Spleen (tissue), 11 donors: ENCODE data around the gene GFAP. TPM values are rescaled to one million over a fixed set of nuclear protein-coding genes. Genes with fewer than 3 reads are reported as not detected.
A peak's percentile ranks its signal among the peaks of the same experiment; 100 is the strongest.

Experiments
- DNase-seq: peaks from one replicate; pipeline ENCODE4 v3.0.0-alpha.2; 2020
- H3K27ac ChIP-seq, 8 donors: fragments of 200-600 bp; sonication (generic) in 7 of 8; 1 replicate in 4 of 8; 2 replicates in 4 of 8; pipeline versions ENCODE4 v1.5.0 to v1.8.0; 2016 to 2021; ENCODE audit warnings: inconsistent platforms in 4 of 8, mild to moderate bottlenecking in 4 of 8, moderate library complexity in 1 of 8
- H3K27me3 ChIP-seq, 7 donors: fragments of 200-600 bp; sonication (generic) in 6 of 7; replicated peaks in 1 of 7; 1 replicate in 4 of 7; 2 replicates in 3 of 7; pipeline versions ENCODE4 v1.5.0 to v1.8.0; 2016 to 2021; ENCODE audit warnings: inconsistent platforms in 3 of 7, mild to moderate bottlenecking in 1 of 7
- H3K36me3 ChIP-seq, 6 donors: fragments of 200-600 bp; sonication (generic) in 5 of 6; 1 replicate in 4 of 6; 2 replicates in 2 of 6; pipeline versions ENCODE4 v1.5.0 to v1.8.0; 2016 to 2021; ENCODE audit warnings: inconsistent platforms in 2 of 6
- H3K4me1 ChIP-seq, 6 donors: fragments of 200-600 bp; sonication (generic) in 5 of 6; 1 replicate in 3 of 6; 2 replicates in 3 of 6; pipeline versions ENCODE4 v1.5.0 to v1.8.0; 2016 to 2021; ENCODE audit warnings: inconsistent platforms in 3 of 6
- H3K4me3 ChIP-seq, 8 donors: fragments of 200-600 bp; sonication (generic) in 7 of 8; 1 replicate in 4 of 8; 2 replicates in 4 of 8; pipeline versions ENCODE4 v1.5.0 to v1.8.0; 2016 to 2021; ENCODE audit warnings: inconsistent platforms in 4 of 8, mild to moderate bottlenecking in 4 of 8, moderate library complexity in 2 of 8
- H3K9me3 ChIP-seq, 8 donors: fragments of 200-600 bp; sonication (generic) in 7 of 8; 1 replicate in 4 of 8; 2 replicates in 4 of 8; pipeline versions ENCODE4 v1.5.0 to v1.8.0; 2016 to 2021; ENCODE audit warnings: inconsistent platforms in 4 of 8
- POLR2A ChIP-seq, 3 donors: fragments of 450-650 bp; IDR thresholded peaks; one replicate each; pipeline ENCODE4 v1.5.1; 2017; ENCODE audit warnings: antibody characterized with exemption in 3 of 3, mild to moderate bottlenecking in 1 of 3
- POLR2AphosphoS5 ChIP-seq, 3 donors: sonication (generic); formaldehyde crosslinking; IDR thresholded peaks; one replicate each; pipeline ENCODE4 v1.5.1; 2017; ENCODE audit warnings: antibody characterized with exemption in 3 of 3
- WGBS, 5 donors: extraction: QIAGEN DNeasy Blood & Tissue Kit in 3 of 5; methylation state at CpG; one replicate each; pipeline versions ENCODE4 v1.1.5 to v1.1.7; 2013 to 2018; 5-methylcytosine and 5-hydroxymethylcytosine counted together
- intact Hi-C: fragments of 100-400 bp; cut with DNase I; formaldehyde crosslinking; loops from one replicate; pipeline ENCODE4 v1.15.0; 2023; ENCODE audit warnings: low total_unique reads
- polyA plus RNA-seq, 3 donors: library from polyadenylated mRNA; stranded (reverse); fragments of 200-250 nt; gene quantifications; one replicate each; pipeline ENCODE4 v1.2.1, GENCODE V29; 2013
- total RNA-seq, 7 donors: library from RNA; depleted of rRNA in 3 of 7; stranded (reverse); fragments of >200 nt in 3 of 7; fragmentation: NEBNext Ultra II Directional in 4 of 7; extraction: Animal tissue kit (Norgen Biotek cat#: 25700) in 4 of 7; gene quantifications; one replicate each; pipeline versions ENCODE4 v1.1.0 to v1.2.1, GENCODE V29; 2016 to 2021
- TF ChIP-seq, protein P1 (sequence below), 11 experiments: fragments of 200-600 bp in 7 of 11; fragments of 450-650 bp in 4 of 11; sonication (generic) in 4 of 11; IDR thresholded peaks in 8 of 11; conservative IDR thresholded peaks in 3 of 11; 1 replicate in 7 of 11; 2 replicates in 4 of 11; pipeline versions ENCODE4 v1.4.0 to v1.8.0; 2016 to 2021; ENCODE audit warnings: antibody characterized with exemption in 11 of 11, inconsistent platforms in 4 of 11, mild to moderate bottlenecking in 1 of 11
- donor health status: healthy with polysubstance abuse.
- donor health status: DM: no; HTN: no; CAD: no; lungs with moderate emphysema.
- donor health status: DM: no; HTN: no; CAD: no.
- donor health status: Bipolar disorder and iron deficiency.
- donor health status: healthy.
- donor health status: DM: no; HTN: no; CAD: no.
- donor health status: DM: yes; HTN: yes; CAD: no.

The GFAP gene
- total and polyA plus RNA-seq, 10 donors = 0.32 to 1.7 (median 0.54) TPM; not detected in 5

DNA sequence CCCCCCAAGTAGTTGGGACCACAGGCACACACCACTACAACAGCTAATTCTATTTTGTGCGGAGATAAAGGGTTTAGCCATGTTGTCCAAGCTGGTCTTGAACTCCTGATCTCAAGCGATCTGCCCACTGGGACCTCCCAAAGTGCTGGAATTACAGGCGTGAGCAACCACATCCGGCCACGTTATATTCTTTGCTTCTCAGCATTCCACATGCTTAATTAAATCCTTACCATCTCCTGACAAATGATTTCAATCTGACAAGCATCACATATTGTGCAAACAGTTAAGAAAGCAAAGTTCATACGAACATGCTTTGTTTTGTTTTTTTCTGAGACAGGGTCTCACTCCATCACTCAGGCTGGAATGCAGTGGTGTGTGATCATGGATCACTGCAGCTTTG, 49.4 kb downstream of the GFAP start:
- TF ChIP-seq POLR2A (IDR thresholded peaks at IDR 0.05) = no peak
- no peak for TF ChIP-seq POLR2AphosphoS5 (IDR thresholded peaks at IDR 0.05)
- TF ChIP-seq, protein P1, sequence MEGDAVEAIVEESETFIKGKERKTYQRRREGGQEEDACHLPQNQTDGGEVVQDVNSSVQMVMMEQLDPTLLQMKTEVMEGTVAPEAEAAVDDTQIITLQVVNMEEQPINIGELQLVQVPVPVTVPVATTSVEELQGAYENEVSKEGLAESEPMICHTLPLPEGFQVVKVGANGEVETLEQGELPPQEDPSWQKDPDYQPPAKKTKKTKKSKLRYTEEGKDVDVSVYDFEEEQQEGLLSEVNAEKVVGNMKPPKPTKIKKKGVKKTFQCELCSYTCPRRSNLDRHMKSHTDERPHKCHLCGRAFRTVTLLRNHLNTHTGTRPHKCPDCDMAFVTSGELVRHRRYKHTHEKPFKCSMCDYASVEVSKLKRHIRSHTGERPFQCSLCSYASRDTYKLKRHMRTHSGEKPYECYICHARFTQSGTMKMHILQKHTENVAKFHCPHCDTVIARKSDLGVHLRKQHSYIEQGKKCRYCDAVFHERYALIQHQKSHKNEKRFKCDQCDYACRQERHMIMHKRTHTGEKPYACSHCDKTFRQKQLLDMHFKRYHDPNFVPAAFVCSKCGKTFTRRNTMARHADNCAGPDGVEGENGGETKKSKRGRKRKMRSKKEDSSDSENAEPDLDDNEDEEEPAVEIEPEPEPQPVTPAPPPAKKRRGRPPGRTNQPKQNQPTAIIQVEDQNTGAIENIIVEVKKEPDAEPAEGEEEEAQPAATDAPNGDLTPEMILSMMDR (IDR thresholded peaks at IDR 0.05 in 8 of 11, conservative IDR thresholded peaks at IDR 0.05 in 3 of 11) = no peak
- H3K27me3 ChIP-seq = no peaks in the 10 kb centered on the region
- H3K4me3 ChIP-seq = no peak overlapping the region
- H3K4me1 ChIP-seq = peaks cover 0 to 18% (median 1%) of the 10 kb centered on the region in 6 donors
- no peak for DNase-seq
- intact Hi-C loops = loop anchor here (5.0 kb wide), 1 partner anchor 89 kb away; no protein-coding TSS in a partner anchor
- H3K36me3 ChIP-seq = peaks cover 0 to 100% (median 95%) of the 10 kb centered on the region in 6 donors
- H3K9me3 ChIP-seq = no peaks in the 10 kb centered on the region
- 87 to 93% (median 91%) methylated on average over 6 of the region's 6 CpGs for WGBS, 5 donors
- H3K27ac ChIP-seq = no peak overlapping the region

DNA sequence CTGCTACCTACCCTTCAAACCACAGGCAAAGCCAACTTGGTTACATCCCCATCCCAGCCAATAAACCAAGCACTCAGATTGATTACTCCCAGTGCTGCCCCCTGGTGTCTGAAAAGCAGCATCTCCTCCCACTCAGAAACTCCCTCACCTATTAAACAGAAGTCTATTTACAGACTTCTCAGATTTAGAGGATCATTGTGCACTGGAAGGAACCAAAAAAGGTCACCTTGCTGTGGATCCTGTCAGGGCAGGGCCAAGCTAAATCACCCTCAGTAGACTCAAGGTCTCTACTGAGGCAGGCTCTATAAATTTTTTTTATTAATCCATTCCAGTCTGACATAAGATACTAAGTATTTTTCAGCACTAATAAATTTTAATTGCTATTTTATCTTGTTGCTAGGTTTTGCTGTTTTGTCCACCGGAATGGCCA, 50.1 kb downstream of the GFAP start:
- peak; percentile 77 for DNase-seq
- H3K4me1 ChIP-seq = peaks cover 0 to 18% (median 1%) of the 10 kb centered on the region in 6 donors
- TF ChIP-seq POLR2A (IDR thresholded peaks at IDR 0.05) = no peak
- TF ChIP-seq, protein P1 (IDR thresholded peaks at IDR 0.05 in 8 of 11, conservative IDR thresholded peaks at IDR 0.05 in 3 of 11) = peak; percentile 74 to 91 (median 84)
- peaks cover 0 to 100% (median 93%) of the 10 kb centered on the region in 6 donors for H3K36me3 ChIP-seq
- WGBS, 5 donors = 73 to 86% (median 74%) methylated on average over 1 of the region's 1 CpG
- H3K9me3 ChIP-seq = no peaks in the 10 kb centered on the region
- no peaks in the 10 kb centered on the region for H3K27me3 ChIP-seq
- H3K27ac ChIP-seq = no peak overlapping the region
- H3K4me3 ChIP-seq = no peak overlapping the region
- intact Hi-C loops = loop anchor here (5.0 kb wide), 1 partner anchor 88 kb away; no protein-coding TSS in a partner anchor

DNA sequence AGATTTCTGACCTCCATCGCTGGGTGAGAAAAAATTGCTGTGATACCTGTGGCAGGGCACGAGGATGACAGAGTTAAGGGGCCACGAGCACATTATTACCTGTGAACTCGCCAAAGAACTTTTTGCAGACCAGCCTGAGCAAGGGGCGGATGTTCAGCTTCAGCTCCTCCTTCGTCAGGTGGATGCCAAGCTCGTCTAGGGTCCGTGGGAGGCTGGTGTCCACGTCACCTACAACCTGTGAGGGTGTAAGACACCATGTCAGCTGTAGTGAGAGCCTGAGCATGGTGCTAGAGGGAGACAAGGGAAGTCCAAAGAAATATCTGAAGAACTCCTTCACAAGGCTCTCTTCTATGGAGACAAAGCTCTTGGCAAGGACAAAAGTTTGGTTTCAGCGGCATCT, 50.5 kb downstream of the GFAP start:
- TF ChIP-seq, protein P1 (IDR thresholded peaks at IDR 0.05 in 8 of 11, conservative IDR thresholded peaks at IDR 0.05 in 3 of 11) = no peak
- TF ChIP-seq POLR2AphosphoS5 (IDR thresholded peaks at IDR 0.05) (no peak), POLR2A (IDR thresholded peaks at IDR 0.05) (no peak)
- WGBS, 5 donors = 72 to 84% (median 80%) methylated on average over 10 of the region's 10 CpGs
- Histone ChIP-seq H3K27me3 (no peaks in the 10 kb centered on the region), H3K4me3 (no peak overlapping the region), H3K36me3 (peaks cover 0 to 100% (median 93%) of the 10 kb centered on the region in 6 donors), H3K27ac (no peak overlapping the region), H3K9me3 (no peaks in the 10 kb centered on the region), H3K4me1 (peaks cover 0 to 18% (median 1%) of the 10 kb centered on the region in 6 donors)
- intact Hi-C loops = loop anchor here (5.0 kb wide), 1 partner anchor 88 kb away; no protein-coding TSS in a partner anchor
- no peak for DNase-seq

GRCh38 chr17:44863061-44863918, 52.0 kb downstream of the GFAP start:
- peaks cover 0 to 18% (median 1%) of the 10 kb centered on the region in 6 donors for H3K4me1 ChIP-seq
- no peak overlapping the region for H3K4me3 ChIP-seq
- TF ChIP-seq POLR2AphosphoS5 (IDR thresholded peaks at IDR 0.05) (peak in 2 of 3 donors; percentile 9 to 41), POLR2A (IDR thresholded peaks at IDR 0.05) (no peak)
- no peaks in the 10 kb centered on the region for H3K9me3 ChIP-seq
- H3K36me3 ChIP-seq = peaks cover 3 to 100% (median 93%) of the 10 kb centered on the region in 6 donors
- no peaks in the 10 kb centered on the region for H3K27me3 ChIP-seq
- peak overlapping the region in 7 of 8 donors; percentile 26 to 71 (median 60) for H3K27ac ChIP-seq
- DNase-seq = no peak
- 79 to 88% (median 79%) methylated on average over 12 of the region's 12 CpGs for WGBS, 5 donors
- intact Hi-C loops = no loop called here
